ENCODE data around the gene SCUBE2. TPM values are rescaled to one million over a fixed set of nuclear protein-coding genes. Genes with fewer than 3 reads are reported as not detected.

SCUBE2 gene
- total and polyA plus RNA-seq, 2 donors (not counting 3 experiments of a cell fraction or from before 2014, with no cell fraction given): 0.55 to 3.5 TPM

- dilution Hi-C loops (cut with MboI; ENCODE audit: extremely low pct_ligation_motif_present, low sequenced_read_pairs): no loop called here
- no peak for DNase-seq (ENCODE audit: low read depth, low spot score)
- H3K27me3 ChIP-seq (ENCODE audit: control insufficient read depth in 2 of 2, insufficient read depth in 2 of 2, low read length in 2 of 2): peaks cover 2 to 9% of the 10 kb centered on the region in 2 experiments
- no peak for FAIRE-seq
- TF ChIP-seq CTCF (IDR thresholded peaks at IDR 0.05; ENCODE audit: extremely low read depth in 1 of 2, insufficient read depth in 1 of 2, low read depth in 1 of 2, low read length in 2 of 2) (no peak), POLR2A (IDR thresholded peaks at IDR 0.05; ENCODE audit: low read depth, low read length) (no peak), POLR2AphosphoS5 (IDR thresholded peaks at IDR 0.05; ENCODE audit: insufficient read depth, low read depth, low read length) (no peak), JUN (IDR thresholded peaks at IDR 0.05; ENCODE audit: borderline replicate concordance, insufficient read depth, insufficient read length, low read depth) (no peak), GATA2 (IDR thresholded peaks at IDR 0.05; ENCODE audit: insufficient read depth, insufficient read length, low read depth, low read length) (no peak), MAX (IDR thresholded peaks at IDR 0.05; ENCODE audit: insufficient read depth, insufficient read length) (no peak), MYC (IDR thresholded peaks at IDR 0.05; ENCODE audit: low read depth, low read length) (no peak), EZH2 (IDR thresholded peaks at IDR 0.05; ENCODE audit: borderline replicate concordance, low read depth, low read length, severe bottlenecking) (no peak), FOS (IDR thresholded peaks at IDR 0.05; ENCODE audit: borderline replicate concordance, insufficient read depth, low read length) (no peak)
- no peak overlapping the region for H3K4me3 ChIP-seq (replicated peaks in 1 of 3; ENCODE audit: insufficient read depth in 1 of 3, low read depth in 1 of 3, low read length in 3 of 3)
- no peaks in the 10 kb centered on the region for H3K79me2 ChIP-seq (ENCODE audit: control insufficient read depth, insufficient read depth, low read length)
- H2AFZ ChIP-seq (ENCODE audit: low read depth, low read length): no peak overlapping the region
- no TSS peak for BruUV-seq (replicated peaks)
- ChIA-PET POLR2A (no interaction called here), CTCF (interaction anchor here (0.9 to 1.7 kb wide), 4 partner anchors 17 to 62 kb away, joined by 3 to 5 read pairs (median 3); no protein-coding TSS in a partner anchor)
- no peaks in the 10 kb centered on the region for H3K36me3 ChIP-seq (ENCODE audit: control insufficient read depth in 2 of 2, extremely low read depth in 1 of 2, insufficient read depth in 2 of 2, low read length in 2 of 2)
- H3K9me3 ChIP-seq (replicated peaks; ENCODE audit: control insufficient read depth, insufficient read depth, low read length): no peaks in the 10 kb centered on the region
- H3K4me2 ChIP-seq (ENCODE audit: insufficient read depth, low read length): no peak overlapping the region
- intact Hi-C loops (cut with micrococcal nuclease): no loop called here
- no peak overlapping the region for H3K9ac ChIP-seq (replicated peaks; ENCODE audit: extremely low read depth, insufficient read depth, low read length)
- H3K9me1 ChIP-seq (replicated peaks; ENCODE audit: control insufficient read depth, extremely low read depth, insufficient read depth, low read length): no peaks in the 10 kb centered on the region
- no peaks in the 10 kb centered on the region for H3K4me1 ChIP-seq (ENCODE audit: control insufficient read depth, extremely low read depth, insufficient read depth, low read length)
- H4K20me1 ChIP-seq (replicated peaks; ENCODE audit: control insufficient read depth, extremely low read depth, insufficient read depth, low read length): no peaks in the 10 kb centered on the region
- no peak overlapping the region for H3K27ac ChIP-seq (ENCODE audit: insufficient read depth, low read depth, low read length)
Observed at GRCh38 chr11:9076046-9076445, 15.4 kb downstream of the SCUBE2 start.
